ENCODE data around the gene PXDN.

PXDN gene

GRCh38 chr2:1665761-1666505 lies 78.4 kb downstream of the PXDN start:
- no peak for DNase-seq (ENCODE audit: low read depth, low spot score)

GRCh38 chr2:1664698-1665097 lies 79.6 kb downstream of the PXDN start:
- DNase-seq (ENCODE audit: low read depth, low spot score) = no peak

- no peak for DNase-seq (ENCODE audit: low read depth, low spot score)
Observed at GRCh38 chr2:1664076-1664605, 80.2 kb downstream of the PXDN start.

GRCh38 chr2:1663621-1664020 lies 80.7 kb downstream of the PXDN start:
- DNase-seq (ENCODE audit: low read depth, low spot score) = no peak

GRCh38 chr2:1662606-1663180 lies 81.6 kb downstream of the PXDN start:
- DNase-seq (ENCODE audit: low read depth, low spot score) = no peak

GRCh38 chr2:1661891-1662605 lies 82.3 kb downstream of the PXDN start:
- DNase-seq (ENCODE audit: low read depth, low spot score) = no peak

- no peak for DNase-seq (ENCODE audit: low read depth, low spot score)
Observed at GRCh38 chr2:1660656-1661640, 83.4 kb downstream of the PXDN start.

GRCh38 chr2:1659951-1660565 lies 84.3 kb downstream of the PXDN start:
- no peak for DNase-seq (ENCODE audit: low read depth, low spot score)

GRCh38 chr2:1658394-1659151 lies 85.7 kb downstream of the PXDN start:
- no peak for DNase-seq (ENCODE audit: low read depth, low spot score)

GRCh38 chr2:1656961-1657841 lies 87.1 kb downstream of the PXDN start:
- no peak for DNase-seq (ENCODE audit: low read depth, low spot score)

- DNase-seq (ENCODE audit: low read depth, low spot score) = no peak
Observed at GRCh38 chr2:1656326-1656960, 87.9 kb downstream of the PXDN start.

- DNase-seq (ENCODE audit: low read depth, low spot score) = no peak
Observed at GRCh38 chr2:1655461-1655860, 88.9 kb downstream of the PXDN start.

GRCh38 chr2:1654696-1655374 lies 89.5 kb downstream of the PXDN start:
- no peak for DNase-seq (ENCODE audit: low read depth, low spot score)

- no peak for DNase-seq (ENCODE audit: low read depth, low spot score)
Observed at GRCh38 chr2:1653956-1654695, 90.2 kb downstream of the PXDN start.

- no peak for DNase-seq (ENCODE audit: low read depth, low spot score)
Observed at GRCh38 chr2:1652034-1652790, 92.1 kb downstream of the PXDN start.

GRCh38 chr2:1651121-1652033 lies 92.9 kb downstream of the PXDN start:
- no peak for DNase-seq (ENCODE audit: low read depth, low spot score)

Measured in activated CD4-positive, CD25-positive, alpha-beta regulatory T cell treated with anti-CD3 and anti-CD28 coated beads, Interleukin-2, amount 50 U/mL, for 16 hours (primary cell).